ENCODE data around the gene ZNF106. TPM values are rescaled to one million over a fixed set of nuclear protein-coding genes. Genes with fewer than 3 reads are reported as not detected.

The ZNF106 gene
- total and polyA plus RNA-seq, 8 donors, result 46.6 to 106 (median 53.1) TPM

DNA sequence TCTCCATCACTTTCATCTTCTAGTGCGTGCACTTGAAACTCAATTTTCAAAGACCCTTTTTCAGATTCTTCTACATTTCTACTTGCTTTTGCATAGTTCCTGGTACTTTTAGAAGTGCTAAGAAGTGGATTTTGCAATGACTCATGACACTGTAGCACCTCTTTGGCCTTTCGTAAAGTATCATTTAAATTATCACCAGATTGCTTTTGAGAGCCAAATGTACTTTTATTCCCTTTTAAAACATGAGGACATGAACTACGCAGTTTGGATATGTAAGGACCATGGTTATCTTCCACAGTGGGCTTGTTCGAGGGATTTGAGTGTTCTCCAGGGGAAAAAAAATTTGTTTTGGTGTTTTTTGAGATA, 40.5 kb downstream of the ZNF106 start:
- intact Hi-C loops (cut with DNase I), result no loop called here
- DNase-seq (no peak), ATAC-seq (peak; percentile 62)
- Histone ChIP-seq H3K4me1 (peaks cover 0 to 9% of the 10 kb centered on the region in 2 donors), H3K36me3 (peaks cover 0 to 84% of the 10 kb centered on the region in 2 donors), H3K27me3 (no peaks in the 10 kb centered on the region), H3K27ac (peak overlapping the region; percentile 37 to 49), H3K9me3 (no peaks in the 10 kb centered on the region), H3K4me3 (no peak overlapping the region)
- TF ChIP-seq CTCF (IDR thresholded peaks at IDR 0.05), result no peak

GRCh38 chr15:42449770-42450424, 41.0 kb downstream of the ZNF106 start:
- intact Hi-C loops (cut with DNase I), result no loop called here

GRCh38 chr15:42448281-42448680, 42.7 kb downstream of the ZNF106 start:
- peaks cover 0 to 9% of the 10 kb centered on the region in 2 donors for H3K4me1 ChIP-seq
- DNase-seq (no peak), ATAC-seq (no peak)
- H3K36me3 ChIP-seq, result peaks cover 5 to 93% of the 10 kb centered on the region in 2 donors
- H3K9me3 ChIP-seq, result no peaks in the 10 kb centered on the region
- no peak overlapping the region for H3K27ac ChIP-seq
- H3K4me3 ChIP-seq, result no peak overlapping the region
- no peak for TF ChIP-seq CTCF (IDR thresholded peaks at IDR 0.05)
- H3K27me3 ChIP-seq, result no peaks in the 10 kb centered on the region
- intact Hi-C loops (cut with DNase I), result no loop called here

More at GRCh38 chr15:42449770-42450424, 41.0 kb downstream of the ZNF106 start:
- TF ChIP-seq CTCF (IDR thresholded peaks at IDR 0.05), result no peak
- DNase-seq, result peak in 1 of 4 donors; percentile 35
- peak overlapping the region; percentile 28 to 37 for H3K27ac ChIP-seq
- peaks cover 0 to 9% of the 10 kb centered on the region in 2 donors for H3K4me1 ChIP-seq
- no peaks in the 10 kb centered on the region for H3K27me3 ChIP-seq
- no peak overlapping the region for H3K4me3 ChIP-seq
- peaks cover 2 to 89% of the 10 kb centered on the region in 2 donors for H3K36me3 ChIP-seq
- peak; percentile 80 for ATAC-seq
- no peaks in the 10 kb centered on the region for H3K9me3 ChIP-seq

- Histone ChIP-seq H3K9me3 (no peaks in the 10 kb centered on the region), H3K4me1 (peaks cover 0 to 9% of the 10 kb centered on the region in 2 donors), H3K27ac (no peak overlapping the region), H3K27me3 (no peaks in the 10 kb centered on the region), H3K4me3 (no peak overlapping the region), H3K36me3 (peaks cover 5 to 96% of the 10 kb centered on the region in 2 donors)
- no peak for DNase-seq
- ATAC-seq, result no peak
- no peak for TF ChIP-seq CTCF (IDR thresholded peaks at IDR 0.05)
- intact Hi-C loops (cut with DNase I), result no loop called here
Observed at GRCh38 chr15:42447599-42447998, 43.3 kb downstream of the ZNF106 start.

GRCh38 chr15:42445551-42445950, 45.4 kb downstream of the ZNF106 start:
- intact Hi-C loops (cut with DNase I), result no loop called here
- DNase-seq (no peak), ATAC-seq (no peak)
- no peak overlapping the region for H3K4me3 ChIP-seq
- no peak overlapping the region for H3K27ac ChIP-seq
- TF ChIP-seq CTCF (IDR thresholded peaks at IDR 0.05), result no peak
- H3K9me3 ChIP-seq, result no peaks in the 10 kb centered on the region
- no peaks in the 10 kb centered on the region for H3K27me3 ChIP-seq
- peaks cover 0 to 9% of the 10 kb centered on the region in 2 donors for H3K4me1 ChIP-seq
- H3K36me3 ChIP-seq, result peaks cover 5 to 98% of the 10 kb centered on the region in 2 donors

Data from left lung (tissue), 10 donors.